ENCODE results near the gene KLHL22.
"Not testable (repeated sequence)": the region's sequence is repeated elsewhere in the genome, so short reads cannot be mapped to it uniquely, and the experiment has no call there.

The KLHL22 gene

DNA sequence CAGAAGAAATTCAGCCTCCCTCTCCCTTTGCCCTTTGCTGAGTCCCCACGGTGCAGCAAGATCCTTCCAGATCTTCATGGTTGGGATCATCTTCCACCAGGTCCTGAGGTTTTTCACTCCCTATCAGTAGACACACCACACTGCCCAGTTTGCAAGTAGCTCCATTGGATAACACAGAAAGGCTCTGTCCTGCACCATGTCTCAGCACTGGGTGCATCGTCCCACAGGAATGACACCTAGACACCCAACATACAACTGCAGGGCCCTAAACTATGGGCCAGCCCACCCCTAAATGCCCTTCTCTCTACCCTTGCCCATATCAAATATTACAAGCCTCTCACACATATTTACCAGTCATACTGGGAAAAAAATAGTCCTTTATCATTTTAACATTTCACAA, 9.4 kb downstream of the KLHL22 start:
- no peak for TF ChIP-seq ZFX (IDR thresholded peaks at IDR 0.05; ENCODE audit: borderline replicate concordance)
- TF ChIP-seq, protein P1, sequence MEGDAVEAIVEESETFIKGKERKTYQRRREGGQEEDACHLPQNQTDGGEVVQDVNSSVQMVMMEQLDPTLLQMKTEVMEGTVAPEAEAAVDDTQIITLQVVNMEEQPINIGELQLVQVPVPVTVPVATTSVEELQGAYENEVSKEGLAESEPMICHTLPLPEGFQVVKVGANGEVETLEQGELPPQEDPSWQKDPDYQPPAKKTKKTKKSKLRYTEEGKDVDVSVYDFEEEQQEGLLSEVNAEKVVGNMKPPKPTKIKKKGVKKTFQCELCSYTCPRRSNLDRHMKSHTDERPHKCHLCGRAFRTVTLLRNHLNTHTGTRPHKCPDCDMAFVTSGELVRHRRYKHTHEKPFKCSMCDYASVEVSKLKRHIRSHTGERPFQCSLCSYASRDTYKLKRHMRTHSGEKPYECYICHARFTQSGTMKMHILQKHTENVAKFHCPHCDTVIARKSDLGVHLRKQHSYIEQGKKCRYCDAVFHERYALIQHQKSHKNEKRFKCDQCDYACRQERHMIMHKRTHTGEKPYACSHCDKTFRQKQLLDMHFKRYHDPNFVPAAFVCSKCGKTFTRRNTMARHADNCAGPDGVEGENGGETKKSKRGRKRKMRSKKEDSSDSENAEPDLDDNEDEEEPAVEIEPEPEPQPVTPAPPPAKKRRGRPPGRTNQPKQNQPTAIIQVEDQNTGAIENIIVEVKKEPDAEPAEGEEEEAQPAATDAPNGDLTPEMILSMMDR (IDR thresholded peaks at IDR 0.05), result no peak
- no peak overlapping the region for H3K27ac ChIP-seq

DNA sequence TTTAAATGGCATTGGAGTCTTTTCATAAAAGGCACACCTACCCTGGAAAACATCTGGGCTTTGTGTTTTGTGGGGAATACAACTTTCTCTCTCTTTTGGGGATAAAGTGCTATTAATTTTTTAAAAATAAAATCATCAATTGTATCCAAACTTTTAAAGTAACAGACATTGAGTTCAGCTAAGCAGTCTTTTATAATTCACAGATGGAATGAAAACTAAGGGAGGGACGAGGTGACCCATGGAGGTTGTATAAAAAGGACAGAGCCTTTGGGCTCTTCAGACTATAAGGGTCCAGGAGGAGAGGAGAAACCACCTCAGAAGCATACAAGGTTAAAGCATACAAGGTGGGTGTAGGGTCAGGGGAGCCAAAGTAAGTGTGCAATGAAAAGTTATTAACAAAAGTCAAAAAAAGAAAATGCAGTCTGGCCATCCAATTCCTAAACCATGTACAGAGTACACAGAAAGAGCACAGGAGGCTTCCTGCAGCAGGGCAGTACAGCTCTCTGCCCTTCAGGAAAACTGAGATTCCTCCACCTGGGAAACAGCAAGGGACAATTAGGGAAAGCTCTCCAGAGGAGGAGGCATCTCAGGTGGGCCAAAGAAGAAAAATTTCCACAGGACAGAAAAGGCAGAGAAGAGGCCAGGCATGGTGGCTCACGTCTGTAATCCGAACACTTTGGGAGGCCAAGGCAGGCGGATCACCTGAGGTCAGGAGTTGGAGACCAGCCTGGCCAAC, 10.5 kb downstream of the KLHL22 start:
- no peak overlapping the region for H3K27ac ChIP-seq
- TF ChIP-seq ZFX (IDR thresholded peaks at IDR 0.05; ENCODE audit: borderline replicate concordance), result no peak
- TF ChIP-seq, protein P1 (IDR thresholded peaks at IDR 0.05), result no peak

DNA sequence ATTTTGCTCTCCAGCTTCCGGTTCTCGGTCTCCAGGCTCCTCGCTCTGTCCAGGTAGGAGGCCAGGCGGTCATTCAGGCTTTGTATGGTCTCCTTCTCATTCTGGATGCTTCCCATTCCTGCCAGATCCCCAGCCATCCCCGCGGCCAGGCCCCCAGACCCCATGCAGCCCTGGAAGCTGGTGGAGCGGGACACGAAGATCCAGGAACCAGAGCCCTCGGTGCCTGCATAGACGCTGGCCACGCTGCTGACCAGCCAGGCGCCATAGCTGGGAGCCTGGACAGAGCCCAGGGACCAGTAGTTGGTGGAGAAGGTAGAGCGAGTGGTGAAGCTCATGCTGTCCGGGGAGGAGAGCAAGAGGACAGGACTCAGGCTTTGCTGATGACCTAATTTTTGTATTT, 11.8 kb downstream of the KLHL22 start:
- TF ChIP-seq, protein P1 (IDR thresholded peaks at IDR 0.05), result no peak
- TF ChIP-seq ZFX (IDR thresholded peaks at IDR 0.05; ENCODE audit: borderline replicate concordance), result no peak
- H3K27ac ChIP-seq, result no peak overlapping the region

DNA sequence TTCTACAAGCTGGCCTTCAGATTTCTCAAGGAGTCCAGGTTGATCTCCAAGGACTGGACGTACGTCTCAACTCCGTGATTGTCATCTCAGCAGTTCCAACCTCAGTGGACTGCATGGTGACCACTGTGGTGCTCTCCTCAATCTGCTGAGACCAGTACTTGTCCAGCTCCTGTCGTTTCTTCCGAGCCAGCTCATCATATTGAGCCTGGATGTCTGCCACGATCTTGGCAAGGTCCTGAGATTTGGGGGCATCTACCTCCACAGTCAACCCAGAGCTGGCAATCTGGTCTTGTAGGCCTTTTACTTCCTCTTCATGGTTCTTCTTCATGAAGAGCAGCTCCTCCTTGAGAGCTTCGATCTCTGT, 12.5 kb downstream of the KLHL22 start:
- H3K27ac ChIP-seq, result not testable (repeated sequence)

DNA sequence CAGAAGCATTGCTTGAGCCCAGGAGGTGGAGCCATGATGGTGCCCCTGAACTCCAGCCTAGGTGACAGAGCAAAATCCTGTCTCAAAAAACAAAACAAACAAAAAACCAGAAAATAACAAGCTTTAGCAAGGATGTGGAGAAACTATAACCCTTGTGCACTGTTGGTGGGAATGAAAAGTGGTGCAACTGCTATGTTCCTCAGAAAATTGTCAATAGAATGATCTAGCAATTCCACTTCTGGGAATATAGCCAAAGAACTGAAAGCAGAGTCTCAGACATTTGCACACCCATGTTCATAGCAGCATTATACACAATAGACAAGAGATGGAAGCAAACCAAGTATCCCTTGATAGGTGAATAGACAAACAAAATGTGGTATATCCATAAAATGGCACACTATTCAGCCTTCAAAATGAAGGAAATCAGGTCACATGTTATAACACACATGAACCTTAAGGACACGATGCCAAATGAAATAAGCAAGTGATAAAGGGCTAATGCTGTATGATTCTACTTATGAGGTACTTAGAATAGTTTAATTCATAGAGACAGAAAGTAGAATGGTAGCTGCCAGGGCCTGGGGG, 15.9 kb downstream of the KLHL22 start:
- no peak for TF ChIP-seq ZFX (IDR thresholded peaks at IDR 0.05; ENCODE audit: borderline replicate concordance)
- TF ChIP-seq, protein P1 (IDR thresholded peaks at IDR 0.05), result no peak
- H3K27ac ChIP-seq, result no peak overlapping the region

DNA sequence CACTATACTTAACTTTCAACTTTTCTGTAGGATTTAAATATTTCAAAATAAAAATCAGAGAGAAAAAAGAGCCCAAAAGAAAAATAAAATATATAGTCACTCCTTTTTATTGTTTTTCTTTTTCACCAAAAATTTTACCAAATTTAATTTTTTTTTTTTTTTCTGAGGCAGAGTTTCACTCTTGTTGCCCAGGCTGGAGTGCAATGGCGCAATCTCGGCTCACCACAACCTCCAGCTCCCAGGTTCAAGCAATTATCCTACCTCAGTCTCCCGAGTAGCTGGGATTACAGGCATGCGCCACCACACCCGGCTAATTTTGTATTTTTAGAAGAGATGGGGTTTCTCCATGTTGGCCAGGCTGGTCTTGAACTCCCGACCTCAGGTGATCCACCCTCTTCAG, 17.5 kb downstream of the KLHL22 start:
- H3K27ac ChIP-seq, result not testable (repeated sequence)

DNA sequence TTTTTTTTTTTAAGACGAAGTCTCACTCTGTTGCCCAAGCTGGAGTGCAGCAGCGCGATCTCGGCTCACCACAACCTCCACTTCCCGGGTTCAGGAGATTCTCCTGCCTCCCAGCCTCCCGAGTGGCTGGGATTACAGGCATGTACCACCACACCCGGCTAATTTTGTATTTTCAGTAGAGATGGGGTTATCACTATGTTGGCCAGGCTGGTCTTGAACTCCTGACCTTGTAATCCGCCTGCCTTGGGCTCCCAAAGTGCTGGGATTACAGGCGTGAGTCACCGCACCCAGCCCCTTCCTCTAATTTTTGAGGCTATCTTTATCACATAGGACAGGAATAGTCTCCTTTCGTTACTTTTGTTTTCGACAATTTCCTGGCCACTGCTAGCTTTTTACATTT, 20.0 kb downstream of the KLHL22 start:
- not testable (repeated sequence) for H3K27ac ChIP-seq

DNA sequence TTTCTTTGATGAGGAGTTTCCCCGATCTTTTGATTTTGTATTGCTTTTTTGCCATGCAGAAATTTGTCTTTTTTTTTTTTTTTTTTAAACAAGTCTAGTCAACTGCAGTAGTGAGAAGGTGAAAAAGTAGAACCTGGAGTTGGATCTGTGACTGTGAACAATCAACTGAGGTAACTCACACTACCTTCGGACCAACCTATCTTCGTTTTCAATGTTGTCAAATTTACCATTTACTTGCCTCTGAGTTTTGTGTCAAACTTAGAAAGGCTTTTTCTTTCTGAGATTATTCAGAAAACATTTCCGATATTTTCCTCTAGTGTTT, 20.5 kb downstream of the KLHL22 start:
- H3K27ac ChIP-seq, result no peak overlapping the region
- TF ChIP-seq, protein P1 (IDR thresholded peaks at IDR 0.05), result no peak
- no peak for TF ChIP-seq ZFX (IDR thresholded peaks at IDR 0.05; ENCODE audit: borderline replicate concordance)
